Ishikawa (cell line): ENCODE measurements around the gene EGR4.

Experiments used
- CEBPB ChIP-seq: IDR thresholded peaks from 2 replicates; pipeline ENCODE4 v1.6.1; 2012
- EP300 ChIP-seq: IDR thresholded peaks from 2 replicates; pipeline ENCODE4 v1.6.1; 2012; ENCODE audit warnings: borderline replicate concordance
- REST ChIP-seq: IDR thresholded peaks from 2 replicates; pipeline ENCODE4 v1.6.1; 2012; ENCODE audit warnings: low read depth, mild to moderate bottlenecking
- YY1 ChIP-seq: IDR thresholded peaks from 2 replicates; pipeline ENCODE4 v1.6.1; 2012; ENCODE audit warnings: low read depth
- TF ChIP-seq, protein P1 (sequence below): IDR thresholded peaks from 2 replicates; pipeline ENCODE4 v1.6.1; 2012

DNA sequence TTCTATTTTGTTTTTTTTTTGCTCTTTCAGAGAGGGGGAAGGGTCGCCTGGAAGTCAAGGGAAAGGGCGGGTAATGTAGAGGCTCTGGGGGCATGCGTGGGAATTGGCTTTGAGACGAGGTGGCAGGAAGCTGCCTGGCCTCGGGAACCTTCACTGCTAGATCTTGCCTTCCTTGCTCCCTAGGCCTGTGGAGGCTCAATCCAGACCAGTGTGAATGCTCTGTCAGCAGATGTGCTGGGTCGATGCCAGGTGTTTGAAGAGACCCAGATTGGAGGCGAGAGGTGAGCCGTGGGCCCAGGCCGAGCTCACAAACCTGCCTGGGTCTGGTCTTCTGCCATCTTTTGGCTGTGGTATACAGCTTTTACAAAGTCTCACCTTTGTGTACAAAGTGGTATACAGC lies 43.7 kb downstream of the EGR4 start:
- TF ChIP-seq REST (no peak), EP300 (no peak), YY1 (no peak), CEBPB (no peak)
- TF ChIP-seq, protein P1, sequence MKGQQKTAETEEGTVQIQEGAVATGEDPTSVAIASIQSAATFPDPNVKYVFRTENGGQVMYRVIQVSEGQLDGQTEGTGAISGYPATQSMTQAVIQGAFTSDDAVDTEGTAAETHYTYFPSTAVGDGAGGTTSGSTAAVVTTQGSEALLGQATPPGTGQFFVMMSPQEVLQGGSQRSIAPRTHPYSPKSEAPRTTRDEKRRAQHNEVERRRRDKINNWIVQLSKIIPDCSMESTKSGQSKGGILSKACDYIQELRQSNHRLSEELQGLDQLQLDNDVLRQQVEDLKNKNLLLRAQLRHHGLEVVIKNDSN: no peak
